ENCODE results near the gene USP3.

DNA sequence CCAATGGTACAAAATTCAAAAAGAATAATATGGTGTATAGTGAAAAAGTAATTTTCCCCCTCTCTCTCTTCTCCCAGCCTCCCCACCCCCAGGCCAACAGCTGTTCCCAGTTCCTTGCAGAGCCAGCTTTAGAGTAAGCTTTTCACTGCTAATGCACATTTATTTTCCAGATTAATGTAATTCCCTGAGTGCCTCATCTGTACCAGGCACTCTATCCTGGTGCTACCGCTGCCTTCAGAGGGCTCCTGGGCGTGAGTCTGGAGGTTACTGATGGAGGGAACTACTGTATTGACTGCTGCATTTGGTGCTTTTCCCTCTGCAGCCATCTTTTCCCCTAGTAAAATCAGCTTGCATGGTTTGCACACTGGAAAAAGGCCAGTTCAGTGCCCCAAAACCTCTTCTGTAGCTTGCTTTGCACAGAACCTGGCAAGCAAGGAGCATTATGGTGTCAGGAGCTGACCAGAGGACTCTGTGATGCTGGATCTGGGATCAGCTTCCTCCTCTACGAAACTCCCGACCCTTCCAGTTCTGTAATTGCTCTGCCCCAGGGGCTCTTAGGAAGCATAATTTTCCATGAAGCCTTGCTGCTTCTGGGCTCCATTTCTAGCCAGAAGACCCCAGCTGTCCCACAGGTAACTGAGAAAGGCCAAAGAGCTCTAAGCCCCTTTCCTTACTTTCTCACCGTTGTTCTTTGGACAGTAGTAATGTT is 8.5 kb upstream of the USP3 start:
- TF ChIP-seq CTCF (IDR thresholded peaks at IDR 0.05) = no peak
- TF ChIP-seq POLR2A (IDR thresholded peaks at IDR 0.05) = no peak

Data from testis (tissue), 2 donors.